K562 (cell line): ENCODE results near the gene RALGPS1.

Experiments used
- CTCF ChIP-seq, 3 experiments: IDR thresholded peaks in 2 of 3; conservative IDR thresholded peaks in 1 of 3; 2 replicates each; pipeline ENCODE4 v1.5.1; 2011 to 2012; ENCODE audit warnings: low read length in 3 of 3, mild to moderate bottlenecking in 3 of 3, control low read depth in 2 of 3, improper control_type of control experiment in 1 of 3, inconsistent platforms in 1 of 3, low read depth in 1 of 3, mixed read lengths in 1 of 3, moderate library complexity in 1 of 3; ENCODE audit not compliant: insufficient read depth in 2 of 3
- HMGXB4 ChIP-seq: sonication (generic); formaldehyde crosslinking; IDR thresholded peaks from 2 replicates; pipeline ENCODE4 v1.8.1; 2023; ENCODE audit warnings: mild to moderate bottlenecking, missing genetic modification reagents
- MCM3 ChIP-seq: fragments of 450-650 bp; IDR thresholded peaks from 2 replicates; pipeline ENCODE4 v1.6.1; 2016
- MEF2A ChIP-seq: IDR thresholded peaks from 2 replicates; pipeline ENCODE4 v1.6.1; 2011; ENCODE audit warnings: low read depth, mild to moderate bottlenecking, low read length, moderate library complexity; ENCODE audit not compliant: control insufficient read depth
- NUFIP1 ChIP-seq: fragments of 450-650 bp; IDR thresholded peaks from 2 replicates; pipeline ENCODE4 v1.6.1; 2018; ENCODE audit not compliant: partially characterized antibody
- POLR3G ChIP-seq: IDR thresholded peaks from 2 replicates; pipeline ENCODE4 v1.6.1; 2011; ENCODE audit not compliant: insufficient read length, insufficient replicate concordance; ENCODE audit errors: extremely low read depth
- SMC3 ChIP-seq: conservative IDR thresholded peaks from 2 replicates; pipeline ENCODE4 v1.6.1; 2011; ENCODE audit warnings: low read depth, low read length, improper control_type of control experiment; ENCODE audit not compliant: insufficient read depth
- SRF ChIP-seq, 2 experiments: fragments of 250-450, 450-650 bp in 1 of 2; sonication (Bioruptor Pico) in 1 of 2; sonication (generic) in 1 of 2; formaldehyde crosslinking; IDR thresholded peaks; 2 replicates each; pipeline versions ENCODE4 v1.5.0 to v1.5.1; 2020 to 2022; ENCODE audit warnings: mild to moderate bottlenecking in 1 of 2, missing genetic modification reagents in 1 of 2
- TAF7 ChIP-seq: fragments of 450-650 bp; IDR thresholded peaks from 2 replicates; pipeline ENCODE4 v1.6.1; 2016; ENCODE audit warnings: missing genetic modification characterization, missing compliant biosample characterization
- ZNF239 ChIP-seq: fragments of 250-450 bp; sonication (Bioruptor Pico); IDR thresholded peaks from 2 replicates; pipeline ENCODE4 v1.4.0; 2020; ENCODE audit warnings: mild to moderate bottlenecking
- ZNF274 ChIP-seq: IDR thresholded peaks from 2 replicates; pipeline ENCODE4 v1.6.1; 2011; ENCODE audit warnings: low read depth, mild to moderate bottlenecking, low read length, moderate library complexity, borderline replicate concordance
- ZNF324 ChIP-seq: fragments of 250-450 bp; sonication (Bioruptor Pico); IDR thresholded peaks from 2 replicates; pipeline ENCODE4 v1.4.0; 2020; ENCODE audit warnings: mild to moderate bottlenecking
- ZNF512 ChIP-seq: IDR thresholded peaks from 2 replicates; pipeline ENCODE4 v1.6.1; 2016; ENCODE audit warnings: missing genetic modification characterization, missing compliant biosample characterization
- ZNF79 ChIP-seq: fragments of 250-450 bp; sonication (Bioruptor Pico); IDR thresholded peaks from 2 replicates; pipeline ENCODE4 v1.4.0; 2020; ENCODE audit warnings: low read depth, mild to moderate bottlenecking, moderate library complexity

- no peak for TF ChIP-seq ZNF324 (CRISPR knock-in tag)
- TF ChIP-seq CTCF (IDR thresholded peaks at IDR 0.05 in 2 of 3, conservative IDR thresholded peaks at IDR 0.05 in 1 of 3; ENCODE audit: insufficient read depth in 2 of 3, low read depth in 1 of 3, low read length in 3 of 3) = no peak
- no peak for TF ChIP-seq SMC3
- TF ChIP-seq HMGXB4 (CRISPR knock-in tag) = no peak
- TF ChIP-seq ZNF239 (CRISPR knock-in tag) = no peak
- no peak for TF ChIP-seq MCM3
- no peak for TF ChIP-seq TAF7 (tag)
- no peak for TF ChIP-seq MEF2A
- TF ChIP-seq ZNF512 = no peak
- TF ChIP-seq SRF (CRISPR knock-in tag; IDR thresholded peaks at IDR 0.05) = no peak
- no peak for TF ChIP-seq ZNF79
- no peak for TF ChIP-seq ZNF274
- no peak for TF ChIP-seq POLR3G
- no peak for TF ChIP-seq NUFIP1
Measured at GRCh38 chr9:127066060-127066850, 151.7 kb downstream of the RALGPS1 start.
